VCaP (cell line): Measurements from ENCODE around the gene SPOCK1.

Experiments
- H3K27ac ChIP-seq: fragments of 450-650 bp; 2 replicates; pipeline ENCODE4 v1.5.1; 2017
- TF ChIP-seq, protein P1 (sequence below): fragments of 450-650 bp; conservative IDR thresholded peaks from 2 replicates; pipeline ENCODE4 v1.5.1; 2017; ENCODE audit warnings: mild to moderate bottlenecking, moderate library complexity

SPOCK1 gene

GRCh38 chr5:137275083-137275482, 224.0 kb downstream of the SPOCK1 start:
- H3K27ac ChIP-seq = no peak overlapping the region
- TF ChIP-seq, protein P1, sequence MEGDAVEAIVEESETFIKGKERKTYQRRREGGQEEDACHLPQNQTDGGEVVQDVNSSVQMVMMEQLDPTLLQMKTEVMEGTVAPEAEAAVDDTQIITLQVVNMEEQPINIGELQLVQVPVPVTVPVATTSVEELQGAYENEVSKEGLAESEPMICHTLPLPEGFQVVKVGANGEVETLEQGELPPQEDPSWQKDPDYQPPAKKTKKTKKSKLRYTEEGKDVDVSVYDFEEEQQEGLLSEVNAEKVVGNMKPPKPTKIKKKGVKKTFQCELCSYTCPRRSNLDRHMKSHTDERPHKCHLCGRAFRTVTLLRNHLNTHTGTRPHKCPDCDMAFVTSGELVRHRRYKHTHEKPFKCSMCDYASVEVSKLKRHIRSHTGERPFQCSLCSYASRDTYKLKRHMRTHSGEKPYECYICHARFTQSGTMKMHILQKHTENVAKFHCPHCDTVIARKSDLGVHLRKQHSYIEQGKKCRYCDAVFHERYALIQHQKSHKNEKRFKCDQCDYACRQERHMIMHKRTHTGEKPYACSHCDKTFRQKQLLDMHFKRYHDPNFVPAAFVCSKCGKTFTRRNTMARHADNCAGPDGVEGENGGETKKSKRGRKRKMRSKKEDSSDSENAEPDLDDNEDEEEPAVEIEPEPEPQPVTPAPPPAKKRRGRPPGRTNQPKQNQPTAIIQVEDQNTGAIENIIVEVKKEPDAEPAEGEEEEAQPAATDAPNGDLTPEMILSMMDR = no peak

DNA sequence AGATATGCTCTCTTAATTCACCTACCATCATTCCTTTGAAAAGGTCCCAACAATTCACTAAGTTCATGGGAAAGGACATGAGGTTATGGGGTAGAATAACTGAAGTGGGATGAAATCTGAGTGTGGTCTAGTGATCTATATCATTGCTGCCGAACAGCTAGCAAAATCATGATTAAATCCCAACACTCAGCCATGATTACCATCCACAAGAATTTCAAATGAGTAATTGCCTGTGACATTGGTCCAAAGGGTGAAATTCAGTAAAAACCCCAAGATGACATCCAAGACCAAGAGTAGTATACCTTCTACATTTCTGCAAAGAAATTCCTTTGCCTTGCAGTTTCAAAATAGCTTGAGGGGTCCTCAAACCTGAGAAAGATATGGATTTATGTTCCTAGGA, 225.6 kb downstream of the SPOCK1 start:
- TF ChIP-seq, protein P1 = no peak
- H3K27ac ChIP-seq = no peak overlapping the region

DNA sequence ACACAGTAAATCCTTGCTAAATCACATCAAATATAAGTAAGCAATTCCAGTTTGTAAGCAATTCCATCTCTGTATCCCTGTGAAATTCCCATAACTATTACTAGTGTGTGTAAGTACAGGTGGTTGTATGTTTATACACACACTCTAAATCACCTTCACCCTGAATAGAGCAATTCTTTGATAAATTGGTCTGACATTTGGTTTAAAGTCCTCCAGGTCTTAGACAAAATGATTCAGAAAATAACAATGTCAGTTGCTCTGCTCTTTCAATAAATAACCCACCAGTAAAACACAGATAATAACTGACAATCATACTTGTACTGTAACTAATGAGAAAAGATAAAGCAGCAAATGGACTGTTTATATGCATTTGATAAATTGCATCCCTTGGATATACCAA, 226.3 kb downstream of the SPOCK1 start:
- TF ChIP-seq, protein P1 = no peak

GRCh38 chr5:137269946-137270345, 229.2 kb downstream of the SPOCK1 start:
- TF ChIP-seq, protein P1 = no peak
- no peak overlapping the region for H3K27ac ChIP-seq

More for the DNA sequence above, 226.3 kb downstream of the SPOCK1 start:
- H3K27ac ChIP-seq = no peak overlapping the region

- H3K27ac ChIP-seq = no peak overlapping the region
- TF ChIP-seq, protein P1 = no peak
Measured at GRCh38 chr5:137269274-137269673, 229.9 kb downstream of the SPOCK1 start.

GRCh38 chr5:137268646-137269045, 230.5 kb downstream of the SPOCK1 start:
- H3K27ac ChIP-seq = no peak overlapping the region
- TF ChIP-seq, protein P1 = no peak

DNA sequence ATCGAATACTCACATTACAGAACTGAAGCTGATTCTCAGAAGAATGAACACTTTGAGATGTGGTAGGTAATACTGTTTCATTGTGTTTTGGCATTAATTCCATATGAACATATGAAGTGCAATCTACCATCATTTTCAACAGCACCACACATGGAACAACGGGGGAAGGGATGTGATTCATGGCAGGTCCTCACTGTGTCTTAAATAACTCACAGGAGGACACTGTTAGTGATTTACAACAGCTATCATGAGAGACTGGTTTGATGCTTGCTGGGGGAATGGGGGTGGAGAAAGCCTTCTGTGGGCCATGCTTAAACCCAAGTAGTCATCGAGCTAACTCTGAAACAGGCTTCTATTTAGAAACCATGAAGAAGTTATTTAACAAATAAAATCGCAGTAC, 232.9 kb downstream of the SPOCK1 start:
- TF ChIP-seq, protein P1 = no peak
- H3K27ac ChIP-seq = no peak overlapping the region

DNA sequence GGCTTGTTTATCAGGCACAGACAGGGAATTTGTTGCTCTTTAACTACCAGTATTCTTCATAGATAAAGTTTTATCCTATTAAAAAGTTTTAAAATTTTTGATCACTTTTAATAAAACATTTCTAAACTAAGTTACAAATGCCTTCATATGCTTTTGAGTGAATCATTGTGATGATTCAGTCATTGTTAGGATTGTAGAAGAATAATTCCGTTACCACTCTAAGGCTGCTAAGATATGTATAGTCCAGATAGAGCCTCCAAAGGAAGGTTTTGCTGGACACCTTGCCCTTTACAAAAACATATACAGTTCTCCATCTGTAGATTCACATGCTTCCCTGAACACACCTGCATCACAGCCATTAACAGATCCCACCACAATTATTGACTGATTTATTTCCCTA, 233.7 kb downstream of the SPOCK1 start:
- TF ChIP-seq, protein P1 = no peak
- no peak overlapping the region for H3K27ac ChIP-seq
